GM19328 (cell line): ENCODE measurements around the gene RALGPS1.
"Not testable (repeated sequence)": the region's sequence is repeated elsewhere in the genome, so short reads cannot be mapped to it uniquely, and the experiment has no call there.

Experiments used
- ATAC-seq: cut with Tn5 transposase; IDR thresholded peaks from one replicate; pipeline ENCODE4 v1.9.1; 2021; ENCODE audit warnings: mild to moderate bottlenecking, moderate library complexity; ENCODE audit not compliant: unreplicated experiment

Gene RALGPS1

DNA sequence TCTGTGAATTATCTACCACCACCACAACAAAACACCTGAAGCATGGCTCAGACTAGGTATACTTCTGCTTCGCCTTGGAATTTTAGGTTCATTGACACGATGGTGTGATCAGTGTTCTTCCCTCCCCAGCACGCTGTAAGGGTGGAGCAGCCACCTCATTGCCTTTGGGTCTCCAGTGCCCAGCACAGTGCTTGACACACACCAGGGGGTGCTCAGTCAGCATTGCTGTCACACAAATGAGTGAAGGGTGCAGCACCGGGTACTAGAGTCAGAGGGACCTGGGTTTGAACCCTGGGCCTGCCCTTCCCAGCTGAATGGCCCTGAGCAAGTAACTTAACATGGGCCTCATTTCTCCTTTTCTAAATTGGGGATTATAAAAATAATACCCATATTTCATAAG, 217.8 kb downstream of the RALGPS1 start:
- no peak for ATAC-seq

DNA sequence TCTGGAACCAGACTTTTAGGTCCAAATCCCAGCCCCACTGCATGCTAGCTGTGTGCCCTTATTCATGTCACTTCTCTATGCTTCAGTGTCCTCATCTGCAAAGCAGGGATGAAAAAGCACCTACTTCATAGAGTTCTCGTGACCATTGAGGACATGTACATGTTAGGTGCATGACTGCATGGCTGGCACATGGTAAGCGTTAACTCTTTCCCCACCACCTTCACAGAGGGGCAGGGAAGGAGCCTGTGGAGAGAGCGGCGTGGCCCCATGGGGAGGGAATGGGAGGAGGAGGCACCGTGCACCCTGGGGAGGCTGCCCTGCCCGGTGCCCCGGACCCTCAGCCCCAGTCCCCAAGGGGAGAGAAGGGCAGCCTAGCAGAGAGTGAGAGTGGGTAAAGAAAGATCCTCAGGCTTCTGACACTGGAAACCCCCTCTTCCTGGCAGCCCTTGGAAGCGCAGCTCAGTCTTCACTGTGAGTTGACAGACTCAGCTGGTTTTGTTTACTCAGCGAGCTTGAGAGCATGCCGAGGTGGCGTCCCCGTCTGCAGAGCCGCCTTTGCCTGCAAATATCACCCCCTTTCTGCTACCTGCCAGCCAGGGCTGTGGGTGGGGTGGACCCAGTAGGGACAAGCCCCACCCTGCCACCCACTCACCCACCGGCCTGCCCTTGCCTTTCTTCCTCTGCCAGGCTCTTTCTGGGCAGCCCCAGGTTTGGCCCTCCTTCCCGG, 218.5 kb downstream of the RALGPS1 start:
- ATAC-seq, result no peak

- no peak for ATAC-seq
Observed at GRCh38 chr9:127133739-127134167, 219.2 kb downstream of the RALGPS1 start.

- ATAC-seq, result no peak
Observed at GRCh38 chr9:127135056-127135745, 220.6 kb downstream of the RALGPS1 start.

- ATAC-seq, result no peak
Observed at GRCh38 chr9:127136081-127136879, 221.7 kb downstream of the RALGPS1 start.

DNA sequence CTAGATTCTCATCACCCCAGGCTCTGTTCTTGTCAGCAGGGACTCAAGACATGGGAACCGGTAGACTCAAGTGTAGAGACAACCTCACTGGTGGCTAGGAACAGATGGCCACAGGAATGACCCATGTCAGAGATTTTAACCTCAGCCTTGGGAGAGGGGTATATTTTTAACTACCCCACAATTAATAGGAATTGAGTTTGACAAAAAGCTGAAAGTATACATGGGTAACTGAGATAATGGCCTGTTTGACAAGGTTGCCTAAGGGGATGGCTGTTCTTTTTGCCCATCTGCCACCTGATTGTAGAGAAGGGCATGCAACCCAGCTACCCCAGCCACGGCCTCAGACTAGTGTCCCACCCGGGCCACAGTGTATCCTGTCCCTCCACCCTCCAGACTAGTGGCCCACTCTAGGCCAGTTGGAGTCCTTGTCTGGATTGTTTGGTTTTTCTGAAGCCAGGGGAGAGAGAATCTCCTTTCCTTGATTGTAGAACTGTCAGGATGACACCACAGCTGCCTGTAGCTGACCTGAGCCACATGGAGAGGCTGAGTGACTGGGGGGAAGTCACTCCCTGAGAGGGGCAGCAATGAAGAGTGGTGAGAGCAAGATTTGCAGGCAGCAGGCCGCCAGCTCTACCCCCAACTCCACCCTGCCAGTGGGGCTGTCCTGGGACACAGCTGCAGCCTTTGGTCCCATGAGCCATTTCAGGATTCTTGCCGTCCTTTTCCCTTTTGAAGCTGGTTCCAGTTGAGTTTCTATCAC, 222.5 kb downstream of the RALGPS1 start:
- no peak for ATAC-seq

- no peak for ATAC-seq
Observed at GRCh38 chr9:127137640-127138360, 223.2 kb downstream of the RALGPS1 start.

DNA sequence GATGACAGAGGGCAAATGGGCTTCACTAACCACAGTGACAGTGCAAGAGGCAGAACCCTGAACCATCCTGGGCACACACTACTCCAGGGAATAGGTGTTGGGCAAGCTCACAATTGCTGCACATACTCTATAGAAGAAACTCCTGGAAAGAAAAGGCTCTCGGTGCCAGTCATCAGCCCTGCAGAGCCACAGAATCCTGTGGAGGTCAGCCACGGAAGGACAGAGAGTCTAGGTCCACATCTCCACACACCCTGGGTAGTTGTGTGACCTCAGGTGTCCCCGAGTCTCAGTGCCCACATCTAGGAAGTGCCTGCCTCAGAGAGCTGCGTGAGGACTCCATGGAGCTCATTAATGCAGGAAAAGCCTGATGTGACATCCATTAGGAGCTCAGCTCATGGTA, 223.9 kb downstream of the RALGPS1 start:
- no peak for ATAC-seq

- no peak for ATAC-seq
Observed at GRCh38 chr9:127139071-127139731, 224.6 kb downstream of the RALGPS1 start.

GRCh38 chr9:127139775-127140174, 225.2 kb downstream of the RALGPS1 start:
- ATAC-seq, result no peak

- no peak for ATAC-seq
Observed at GRCh38 chr9:127140181-127140580, 225.6 kb downstream of the RALGPS1 start.

- no peak for ATAC-seq
Observed at GRCh38 chr9:127140842-127141675, 226.5 kb downstream of the RALGPS1 start.

DNA sequence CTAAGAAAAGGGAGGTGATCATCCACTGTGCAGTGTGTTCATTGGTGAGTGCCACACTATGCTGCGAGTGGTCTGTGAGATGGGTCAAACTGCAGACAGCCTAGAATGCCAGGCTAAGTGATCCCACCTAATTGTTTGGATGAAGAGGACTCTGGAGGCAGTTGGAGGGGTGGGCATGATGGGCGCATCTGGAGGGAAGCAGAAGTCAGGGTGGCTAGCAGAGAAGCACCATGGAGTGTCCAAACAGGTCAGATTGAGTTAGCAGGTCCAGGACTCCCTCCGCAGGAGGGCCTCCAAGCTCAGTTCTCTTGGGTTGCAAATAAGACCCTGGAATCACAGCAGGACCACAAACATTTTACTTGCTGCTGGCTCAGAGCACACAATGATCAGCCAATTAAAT, 227.7 kb downstream of the RALGPS1 start:
- no peak for ATAC-seq

- ATAC-seq, result no peak
Observed at GRCh38 chr9:127142931-127143464, 228.4 kb downstream of the RALGPS1 start.

GRCh38 chr9:127143920-127144465, 229.4 kb downstream of the RALGPS1 start:
- ATAC-seq, result no peak

GRCh38 chr9:127144670-127145445, 230.3 kb downstream of the RALGPS1 start:
- no peak for ATAC-seq

DNA sequence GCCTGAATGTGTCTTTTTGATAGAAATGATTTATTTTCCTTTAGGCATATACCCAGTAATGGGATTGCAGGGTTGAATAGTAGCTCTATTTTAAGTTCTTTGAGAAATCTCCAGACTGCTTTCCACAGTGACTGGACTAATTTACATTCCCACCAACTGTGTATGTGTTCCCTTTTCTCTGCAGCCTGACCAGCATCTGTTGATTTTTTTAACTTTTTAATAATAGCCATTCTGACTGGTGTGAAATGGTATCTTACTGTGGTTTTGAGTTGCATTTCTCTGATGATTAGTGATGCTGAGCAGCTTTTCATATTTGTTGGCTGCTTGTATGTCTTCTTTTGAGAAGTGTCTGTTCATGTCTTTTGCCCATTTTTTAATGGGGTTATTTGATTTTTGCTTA, 232.3 kb downstream of the RALGPS1 start:
- not testable (repeated sequence) for ATAC-seq

GRCh38 chr9:127147251-127147650, 232.7 kb downstream of the RALGPS1 start:
- no peak for ATAC-seq
